ENCODE measurements around the gene MAP3K4. TPM values are rescaled to one million over a fixed set of nuclear protein-coding genes. Genes with fewer than 3 reads are reported as not detected.

The MAP3K4 gene
- total and polyA plus RNA-seq, 2 of the 4 experiments (the other 2 are of a cell fraction) = 11.5 to 20.4 TPM

GRCh38 chr6:161066511-161066910, 74.9 kb downstream of the MAP3K4 start:
- H4K20me1 ChIP-seq (ENCODE audit: insufficient read depth, low read length) = 0 out of 2 replicates have a peak, but pooled peaks cover 5% of the 10 kb centered on the region
- WGBS, 2 experiments (ENCODE audit: extremely low coverage in 2 of 2, insufficient read length in 1 of 2) = no CpG with 5 or more reads among the region's 3 CpGs
- H3K23ac ChIP-seq (ENCODE audit: low read depth, low read length) = no peak overlapping the region
- no peak for ATAC-seq (ENCODE audit: low read depth)
- intact Hi-C loops (cut with micrococcal nuclease) (no loop called here), in situ Hi-C loops (cut with MboI; ENCODE audit: low sequenced_read_pairs) (no loop called here), dilution Hi-C loops (cut with HindIII; ENCODE audit: low sequenced_read_pairs, unreplicated experiment) (no loop called here)
- CTCF ChIA-PET = no interaction called here
- no peaks in the 10 kb centered on the region for H3K27me3 ChIP-seq (ENCODE audit: control insufficient read depth, insufficient read depth, low read length)
- H4K91ac ChIP-seq (ENCODE audit: insufficient read depth, low read depth, low read length) = no peak overlapping the region
- peaks cover 20 to 28% of the 10 kb centered on the region in 2 experiments for H3K79me1 ChIP-seq (ENCODE audit: low read depth in 1 of 2, low read length in 2 of 2)
- peak; percentile 15 for DNase-seq
- H3K4me2 ChIP-seq (ENCODE audit: low read depth, low read length) = no peak overlapping the region
- H3K9me1 ChIP-seq (ENCODE audit: insufficient read depth, low read length) = peaks cover 12% of the 10 kb centered on the region; the same call in 1 of the 2 replicates
- no peak overlapping the region for H3K56ac ChIP-seq (ENCODE audit: extremely low read depth, insufficient read depth, low read length)
- no peak overlapping the region for H2BK20ac ChIP-seq (ENCODE audit: low read depth, low read length)
- no peak overlapping the region for H3K18ac ChIP-seq (ENCODE audit: low read depth, low read length)
- no peak overlapping the region for H3K14ac ChIP-seq (replicated peaks; ENCODE audit: low read depth, low read length)
- H2BK5ac ChIP-seq (ENCODE audit: low read depth, low read length, poor library complexity, severe bottlenecking) = no peak overlapping the region
- POLR2A ChIA-PET (ENCODE audit: unreplicated experiment) = no interaction called here
- no peak overlapping the region for H2AFZ ChIP-seq (replicated peaks; ENCODE audit: low read length, poor library complexity)
- H3K27ac ChIP-seq (ENCODE audit: insufficient read depth, low read length) = no peak overlapping the region
- TF ChIP-seq POLR2A (IDR thresholded peaks at IDR 0.05; ENCODE audit: low read depth, low read length) = no peak
- no peak for TF ChIP-seq SMC3 (IDR thresholded peaks at IDR 0.05; ENCODE audit: low read depth, low read length)
- TF ChIP-seq CHD1 (IDR thresholded peaks at IDR 0.05; ENCODE audit: low read depth, low read length) = no peak
- TF ChIP-seq MXI1 (IDR thresholded peaks at IDR 0.05; ENCODE audit: borderline replicate concordance, low read depth, low read length) = no peak
- no peak for TF ChIP-seq RCOR1 (IDR thresholded peaks at IDR 0.05; ENCODE audit: insufficient replicate concordance, low read length)
- no peak for TF ChIP-seq NFE2L2 (IDR thresholded peaks at IDR 0.05; ENCODE audit: low read depth, low read length)
- peaks cover 2% of the 10 kb centered on the region for H3K36me3 ChIP-seq (ENCODE audit: control insufficient read depth, insufficient read depth, low read length)
- H4K5ac ChIP-seq (ENCODE audit: low read depth, low read length) = no peak overlapping the region
- H2AK5ac ChIP-seq (ENCODE audit: low read depth, low read length) = no peak overlapping the region
- H3K9ac ChIP-seq (ENCODE audit: low read depth, low read length) = no peak overlapping the region
- H3K4ac ChIP-seq (ENCODE audit: low read depth, low read length) = no peak overlapping the region
- H3K9me3 ChIP-seq (ENCODE audit: control insufficient read depth, insufficient read depth, low read length) = no peaks in the 10 kb centered on the region
- H3K4me3 ChIP-seq (ENCODE audit: insufficient read depth, low read depth, low read length) = no peak overlapping the region
- H2BK15ac ChIP-seq (ENCODE audit: low read depth, low read length) = no peak overlapping the region
- H2AK9ac ChIP-seq (replicated peaks; ENCODE audit: low read depth, low read length, poor library complexity) = no peak overlapping the region
- H4K8ac ChIP-seq (ENCODE audit: low read depth in 2 of 2, low read length in 2 of 2) = no peak overlapping the region
- no TSS peak for BruUV-seq (replicated peaks)
- H2BK120ac ChIP-seq (ENCODE audit: low read depth, low read length) = no peak overlapping the region
- H3K4me1 ChIP-seq (ENCODE audit: control insufficient read depth, insufficient read depth, low read length) = no peaks in the 10 kb centered on the region
